ENCODE data around the gene ZNF549. TPM values are rescaled to one million over a fixed set of nuclear protein-coding genes. Genes with fewer than 3 reads are reported as not detected.
"Not testable (repeated sequence)": the region's sequence is repeated elsewhere in the genome, so short reads cannot be mapped to it uniquely, and the experiment has no call there.

The ZNF549 gene
- total RNA-seq, result 1 to 10 TPM; 4.4 TPM

DNA sequence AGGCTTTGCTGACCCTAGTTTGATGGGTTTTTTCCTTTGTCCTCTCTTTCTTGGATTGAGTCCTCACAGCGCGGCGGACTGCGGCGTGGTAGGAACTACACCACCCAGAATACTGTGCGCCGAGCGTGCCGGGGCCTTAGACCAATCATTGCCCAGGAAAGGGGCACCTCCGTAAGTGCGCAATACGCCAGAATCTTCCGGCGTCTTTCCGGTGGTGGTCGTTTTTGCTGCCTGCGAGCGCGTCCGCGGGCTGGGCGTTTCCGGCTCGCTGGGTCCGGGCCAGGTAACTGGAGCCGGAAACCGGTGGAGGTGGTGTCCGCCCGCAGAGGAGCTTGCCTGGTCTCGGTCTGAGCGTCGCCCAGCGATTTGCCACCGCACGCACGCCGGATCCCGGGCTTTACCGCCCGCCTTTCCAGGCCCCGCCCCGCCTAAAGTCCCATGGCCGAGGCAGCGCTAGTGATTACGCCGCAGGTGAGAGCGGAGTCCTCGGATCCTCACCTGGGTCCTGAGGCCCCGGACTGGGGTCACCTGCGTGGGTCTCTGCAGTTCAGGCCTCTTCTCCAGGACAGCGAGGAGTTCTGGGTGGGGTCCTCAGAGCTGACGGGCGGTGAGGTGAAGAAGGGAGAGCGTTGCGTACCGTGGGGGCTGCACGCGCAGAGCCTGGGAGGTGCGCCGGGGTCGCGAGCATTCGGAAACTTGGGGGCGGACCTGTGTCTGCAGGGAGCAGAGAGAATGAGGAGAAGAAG is at the start of gene ZNF549:
Gene ZNF549, plus strand, starts transcription at position 221 of the 746 bp plus-strand sequence. Its CDS starts 218 bp downstream, at position 439.
- ChIA-PET POLR2A (no interaction called here), CTCF (no interaction called here)

DNA sequence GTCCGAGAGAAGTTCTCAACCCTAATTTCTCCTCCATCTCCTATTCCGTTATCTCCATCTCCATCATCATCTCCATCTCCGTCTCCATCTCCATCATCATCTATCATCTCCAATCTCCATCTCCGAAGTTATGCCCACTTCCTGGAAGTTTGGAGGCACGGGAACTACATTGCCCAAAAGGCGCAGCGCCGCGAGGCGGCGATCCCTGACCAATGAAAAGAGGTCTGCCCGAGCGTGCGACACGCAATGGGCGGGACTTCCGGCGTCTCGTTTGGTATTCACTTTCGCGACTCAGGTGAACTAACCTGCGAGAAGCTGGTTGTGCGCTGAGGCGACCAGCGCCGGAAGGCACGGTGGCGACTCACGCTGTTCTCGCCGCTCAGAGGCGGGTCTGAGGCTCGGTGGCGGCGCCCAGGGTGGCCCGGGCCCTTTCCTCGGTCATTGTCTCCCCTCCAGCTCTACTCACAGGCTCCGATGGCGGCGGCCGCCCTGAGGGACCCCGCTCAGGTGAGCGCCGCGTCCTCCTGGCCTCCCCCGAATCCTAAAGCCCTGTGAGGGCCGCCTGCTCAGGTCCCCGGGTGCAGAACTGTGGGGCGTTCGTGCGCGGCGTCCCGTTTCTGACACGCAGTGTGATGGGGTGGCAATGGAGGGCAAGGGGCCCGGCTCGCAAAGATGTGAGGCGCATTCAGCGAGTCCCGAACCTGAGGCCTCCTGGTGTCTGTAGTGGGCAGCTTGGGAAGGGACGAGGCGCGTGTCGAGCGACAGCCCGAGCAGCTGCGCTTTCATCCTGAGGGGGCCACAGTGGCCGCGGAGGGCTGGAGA is 39.5 kb upstream of the ZNF549 start, which contains the start of gene ZNF419:
Gene ZNF419, plus strand, starts transcription at position 274 of the 822 bp plus-strand sequence. Its CDS starts 201 bp downstream, at position 475.
- CTCF ChIA-PET, result interaction anchor here (0.5 to 1.0 kb wide), 2 partner anchors 10 to 488 kb away, joined by 3 to 4 read pairs; partner anchors contain the start of gene ZNF772
- POLR2A ChIA-PET, result not testable (repeated sequence)

DNA sequence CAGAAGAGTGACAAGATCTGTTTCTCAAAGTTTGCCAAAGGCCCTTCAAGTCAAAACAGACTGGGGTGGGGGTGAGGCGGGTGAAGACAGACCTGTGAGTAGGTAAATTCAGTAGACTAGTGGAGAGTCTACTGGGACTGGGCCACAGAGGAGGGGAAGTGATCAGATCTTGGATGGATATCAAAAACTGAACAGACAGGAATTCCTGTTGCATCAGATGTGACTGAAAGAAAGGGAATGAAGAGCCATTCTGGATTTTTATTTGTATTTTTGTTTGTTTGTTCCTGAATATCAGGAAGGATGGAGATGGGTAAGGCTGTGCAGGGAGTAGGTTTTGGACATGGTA is 38.9 kb upstream of the ZNF549 start:
- POLR2A ChIA-PET, CTCF ChIA-PET: not testable (repeated sequence)

DNA sequence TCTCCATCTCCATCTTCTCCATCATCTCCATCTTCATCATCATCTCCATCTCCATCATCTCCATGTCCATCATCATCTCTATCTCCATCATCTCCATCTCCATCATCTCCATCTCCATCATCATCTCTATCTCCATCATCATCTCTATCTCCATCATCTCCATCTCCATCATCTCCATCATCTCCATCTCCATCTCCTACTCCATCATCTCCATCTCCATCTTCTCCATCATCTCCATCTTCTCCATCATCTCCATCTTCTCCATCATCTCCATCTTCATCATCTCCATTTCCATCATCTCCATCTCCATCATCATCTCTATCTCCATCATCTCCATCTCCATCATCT is 27.9 kb upstream of the ZNF549 start:
- POLR2A ChIA-PET, CTCF ChIA-PET: not testable (repeated sequence)

DNA sequence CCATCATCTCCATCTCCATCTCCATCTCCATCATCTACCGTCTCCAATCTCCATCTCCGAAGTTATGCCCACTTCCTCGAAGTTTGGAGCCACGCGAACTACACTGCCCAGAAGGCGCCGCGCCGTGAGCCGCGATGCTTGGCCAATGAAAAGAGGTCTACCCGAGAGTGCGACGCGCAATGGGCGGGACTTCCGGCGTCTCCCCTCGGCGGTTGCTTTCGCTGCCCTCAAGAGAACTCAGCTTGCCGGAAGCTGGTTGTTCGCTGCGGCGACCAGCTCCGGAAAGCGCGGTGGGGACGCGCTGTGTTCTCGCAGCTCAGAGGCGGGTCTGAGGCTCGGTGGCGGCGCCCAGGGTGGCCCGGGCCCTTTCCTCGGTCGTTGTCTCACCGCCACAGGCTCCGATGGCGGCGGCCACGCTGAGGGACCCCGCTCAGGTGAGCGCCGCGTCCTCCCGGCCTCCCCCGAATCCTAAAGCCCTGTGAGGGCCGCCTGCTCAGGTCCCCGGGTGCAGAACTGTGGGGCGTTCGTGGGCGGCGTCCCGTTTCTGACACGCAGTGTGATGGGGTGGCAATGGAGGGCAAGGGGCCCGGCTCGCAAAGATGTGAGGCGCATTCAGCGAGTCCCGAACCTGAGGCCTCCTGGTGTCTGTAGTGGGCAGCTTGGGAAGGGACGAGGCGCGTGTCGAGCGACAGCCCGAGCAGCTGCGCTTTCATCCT is 27.3 kb upstream of the ZNF549 start, which contains the start of gene ZNF773:
Gene ZNF773, plus strand, starts transcription at position 259 of the 716 bp plus-strand sequence. Its CDS starts 143 bp downstream, at position 402.
- CTCF ChIA-PET, POLR2A ChIA-PET: not testable (repeated sequence)

DNA sequence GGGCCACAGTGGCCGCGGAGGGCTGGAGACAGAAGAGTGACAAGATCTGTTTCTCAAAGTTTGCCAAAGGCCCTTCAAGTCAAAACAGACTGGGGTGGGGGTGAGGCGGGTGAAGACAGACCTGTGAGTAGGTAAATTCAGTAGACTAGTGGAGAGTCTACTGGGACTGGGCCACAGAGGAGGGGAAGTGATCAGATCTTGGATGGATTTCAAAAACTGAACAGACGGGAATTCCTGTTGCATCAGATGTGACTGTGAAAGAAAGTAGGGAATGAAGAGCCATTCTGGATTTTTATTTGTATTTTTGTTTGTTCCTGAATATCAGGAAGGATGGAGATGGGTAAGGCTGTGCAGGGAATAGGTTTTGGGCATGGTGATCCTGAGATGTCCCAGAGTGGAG is 26.8 kb upstream of the ZNF549 start:
- POLR2A ChIA-PET, CTCF ChIA-PET: not testable (repeated sequence)

DNA sequence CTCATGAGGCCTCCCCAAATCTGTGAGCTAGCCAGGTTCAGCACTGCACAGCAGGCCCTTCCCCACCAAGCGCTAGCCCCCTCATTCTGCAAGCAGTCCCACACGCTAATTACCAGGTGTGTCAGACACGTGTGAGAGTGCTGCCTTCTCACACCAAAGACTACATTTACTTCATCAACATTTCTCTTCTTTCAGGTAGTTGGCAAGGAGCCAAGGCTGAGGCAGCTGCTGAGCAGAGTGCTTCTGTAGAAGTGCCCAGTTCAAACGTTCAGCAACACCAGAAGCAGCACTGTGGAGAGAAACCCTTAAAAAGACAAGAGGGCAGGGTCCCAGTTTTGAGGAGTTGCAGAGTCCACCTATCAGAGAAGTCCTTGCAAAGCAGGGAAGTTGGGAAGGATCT is 21.0 kb upstream of the ZNF549 start:
- ChIA-PET POLR2A (no interaction called here), CTCF (no interaction called here)

DNA sequence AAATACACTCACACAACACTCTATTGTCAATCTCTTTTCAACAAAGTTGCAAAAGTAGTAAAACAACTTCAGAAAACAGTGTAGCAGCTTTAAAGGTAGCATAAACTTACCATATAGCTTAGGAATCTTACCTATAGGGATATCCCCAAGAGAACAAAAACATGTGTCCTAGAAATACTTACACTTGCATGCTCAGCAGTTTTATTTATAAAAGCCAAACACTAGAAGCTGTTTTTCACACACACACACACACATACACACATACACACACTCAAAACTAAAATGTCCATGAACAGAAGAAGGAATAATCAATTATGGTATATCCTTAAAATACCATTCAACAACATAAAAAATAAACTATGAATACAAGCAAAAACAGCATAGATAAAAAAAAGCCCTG is 15.7 kb upstream of the ZNF549 start:
- CTCF ChIA-PET, result no interaction called here

DNA sequence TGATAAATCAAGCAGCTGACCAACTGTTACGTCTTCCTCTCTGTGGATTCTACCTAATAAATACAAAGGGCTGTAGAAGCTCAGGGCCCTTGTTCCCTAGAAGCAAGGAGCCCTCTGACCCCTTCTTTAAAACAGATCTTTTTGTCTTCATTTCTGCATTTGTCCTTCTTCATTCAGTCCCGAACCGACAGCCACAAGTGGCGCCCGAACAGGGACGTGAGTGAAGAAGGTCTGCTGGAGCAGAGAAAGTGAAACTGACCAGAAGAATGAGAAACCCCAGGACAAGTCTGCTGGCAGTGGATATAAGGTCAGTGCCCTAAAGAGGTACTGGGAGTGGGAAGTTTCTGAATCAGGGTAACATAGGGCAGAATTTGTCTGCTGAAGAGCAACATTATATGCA is 14.3 kb upstream of the ZNF549 start:
- POLR2A ChIA-PET, result no interaction called here
- CTCF ChIA-PET, result no interaction called here

More for the DNA sequence above, 15.7 kb upstream of the ZNF549 start:
- POLR2A ChIA-PET, result no interaction called here

DNA sequence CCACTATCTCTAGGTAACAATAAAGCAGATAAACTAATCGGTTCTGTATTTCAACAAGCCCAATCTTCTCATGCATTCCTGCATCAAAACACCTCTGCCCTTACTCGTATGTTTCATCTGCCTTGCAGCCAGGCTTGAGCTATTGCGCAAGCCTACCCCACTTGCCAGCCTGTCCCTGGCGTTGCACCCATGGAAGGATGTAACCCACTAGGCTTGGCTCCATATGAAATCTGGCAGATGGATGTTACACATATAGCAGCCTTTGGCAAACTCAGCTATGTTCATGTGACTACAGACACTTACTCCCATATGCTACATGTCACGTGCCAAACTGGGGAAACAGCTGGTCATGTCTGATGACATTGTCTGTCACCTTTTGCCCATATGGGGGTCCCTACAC is 11.9 kb upstream of the ZNF549 start:
- ChIA-PET CTCF (no interaction called here), POLR2A (no interaction called here)

DNA sequence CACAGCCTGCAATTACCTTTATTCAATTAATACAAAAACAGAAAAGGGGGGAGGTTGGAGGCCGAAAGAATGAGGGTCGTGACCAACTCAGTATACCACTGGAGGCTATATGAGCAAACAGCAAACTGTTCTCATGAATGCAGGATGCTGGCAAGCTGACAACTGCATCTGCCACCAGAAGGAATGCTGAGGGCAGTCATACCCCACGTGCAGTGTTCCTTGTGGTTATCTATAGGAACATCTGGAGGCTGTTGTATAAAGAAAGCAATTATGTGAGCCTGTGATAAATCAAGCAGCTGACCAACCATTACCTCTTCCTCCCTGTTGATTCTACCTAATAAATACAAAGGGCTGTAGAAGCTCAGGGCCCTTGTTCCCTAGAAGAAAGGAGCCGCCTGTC is 9.1 kb upstream of the ZNF549 start:
- POLR2A ChIA-PET, CTCF ChIA-PET: not testable (repeated sequence)

DNA sequence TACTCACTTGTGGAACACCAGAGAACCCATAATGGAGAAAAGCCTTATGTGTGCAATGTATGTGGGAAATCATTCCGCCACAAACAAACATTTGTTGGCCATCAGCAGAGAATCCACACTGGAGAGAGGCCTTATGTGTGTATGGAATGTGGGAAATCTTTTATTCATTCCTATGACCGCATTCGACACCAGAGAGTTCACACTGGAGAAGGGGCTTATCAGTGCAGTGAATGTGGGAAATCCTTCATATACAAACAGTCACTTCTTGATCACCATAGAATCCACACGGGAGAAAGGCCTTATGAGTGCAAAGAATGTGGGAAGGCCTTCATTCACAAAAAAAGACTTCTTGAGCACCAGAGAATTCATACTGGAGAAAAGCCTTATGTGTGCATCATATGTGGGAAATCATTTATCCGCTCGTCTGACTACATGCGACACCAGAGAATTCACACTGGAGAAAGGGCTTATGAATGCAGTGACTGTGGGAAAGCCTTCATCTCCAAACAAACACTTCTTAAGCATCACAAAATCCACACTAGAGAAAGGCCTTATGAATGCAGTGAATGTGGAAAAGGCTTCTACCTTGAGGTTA is 10.9 kb downstream of the ZNF549 start:
- POLR2A ChIA-PET, result interaction anchor here (0.6 kb wide), 1 partner anchor 69 kb away, joined by 5 read pairs; no protein-coding TSS in a partner anchor
- CTCF ChIA-PET, result no interaction called here

DNA sequence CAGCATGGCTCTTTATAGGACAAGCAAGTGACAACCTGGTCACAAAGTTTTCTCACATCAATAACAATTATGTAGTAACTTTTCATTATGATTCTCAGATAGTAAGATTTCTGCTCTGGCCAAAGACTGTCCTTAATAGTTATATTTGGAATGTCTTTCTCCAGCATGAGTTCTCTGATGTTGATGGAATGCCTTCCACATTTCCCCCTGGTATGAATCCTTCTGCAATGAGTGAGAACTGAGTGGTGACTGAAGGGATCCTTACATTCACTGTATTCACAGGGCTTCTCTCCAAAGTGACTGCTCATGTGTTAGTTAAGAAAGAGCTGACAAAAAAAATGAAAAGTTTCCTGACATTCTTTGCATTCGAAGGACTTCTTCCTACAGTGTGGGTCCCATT is 19.4 kb downstream of the ZNF549 start:
- ChIA-PET CTCF (no interaction called here), POLR2A (no interaction called here)

DNA sequence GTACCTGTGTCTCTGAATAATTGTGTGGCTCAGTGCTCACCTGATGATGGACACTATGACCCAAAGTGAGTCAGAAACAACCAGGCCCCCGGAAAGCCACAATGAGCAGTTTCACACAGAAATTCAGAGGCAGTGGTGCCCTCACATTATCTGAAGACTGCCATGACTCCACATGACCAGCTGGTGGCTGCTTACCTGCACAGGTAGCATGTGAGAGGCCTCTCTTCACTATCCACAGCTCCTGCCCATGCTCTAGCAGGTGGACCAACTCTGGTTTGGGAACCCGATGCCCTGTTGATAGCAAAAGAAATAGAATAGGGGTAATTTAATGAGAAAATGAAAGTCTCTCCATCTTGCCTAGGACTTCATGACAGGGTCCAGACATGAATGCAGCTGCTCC is 25.3 kb downstream of the ZNF549 start:
- CTCF ChIA-PET, result no interaction called here
- POLR2A ChIA-PET, result no interaction called here

DNA sequence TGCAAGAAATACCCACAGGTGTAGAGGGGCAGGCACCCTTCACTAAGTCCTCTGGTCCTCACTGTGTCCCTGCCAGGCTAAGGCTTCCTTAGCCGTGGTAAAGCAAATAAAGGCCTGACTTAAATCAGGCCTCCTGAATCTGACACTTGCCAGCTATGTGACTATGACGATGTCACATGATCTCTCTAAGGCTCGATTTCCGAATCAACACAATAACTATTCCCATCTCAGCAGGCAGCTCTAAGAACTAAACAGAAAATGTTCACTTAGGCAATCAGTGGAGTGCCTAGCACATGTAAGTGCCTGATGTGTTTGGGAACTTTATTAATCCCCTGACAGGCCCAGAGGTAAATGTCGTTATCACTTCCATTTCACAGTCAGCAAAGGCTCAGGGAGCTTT is 30.5 kb downstream of the ZNF549 start:
- ChIA-PET POLR2A (no interaction called here), CTCF (no interaction called here)

DNA sequence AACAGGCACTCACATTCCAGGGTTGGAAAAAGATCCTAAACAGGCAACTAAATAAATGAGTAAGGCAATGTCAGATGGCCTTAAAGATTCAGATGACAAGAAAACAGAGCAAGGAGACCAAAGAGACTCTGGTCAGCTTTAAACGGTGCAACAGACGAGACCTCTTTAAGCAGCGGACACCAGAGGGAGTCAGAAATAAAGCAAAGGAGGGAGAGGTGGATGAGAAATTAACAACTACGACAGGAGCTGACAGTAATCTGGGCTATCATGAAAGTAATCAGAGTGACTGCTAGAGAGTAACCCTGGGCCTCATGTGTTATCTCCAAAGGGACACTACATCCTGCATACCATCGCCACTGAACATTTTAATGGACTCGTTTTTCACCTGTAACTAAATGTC is 31.4 kb downstream of the ZNF549 start:
- ChIA-PET CTCF (no interaction called here), POLR2A (no interaction called here)

DNA sequence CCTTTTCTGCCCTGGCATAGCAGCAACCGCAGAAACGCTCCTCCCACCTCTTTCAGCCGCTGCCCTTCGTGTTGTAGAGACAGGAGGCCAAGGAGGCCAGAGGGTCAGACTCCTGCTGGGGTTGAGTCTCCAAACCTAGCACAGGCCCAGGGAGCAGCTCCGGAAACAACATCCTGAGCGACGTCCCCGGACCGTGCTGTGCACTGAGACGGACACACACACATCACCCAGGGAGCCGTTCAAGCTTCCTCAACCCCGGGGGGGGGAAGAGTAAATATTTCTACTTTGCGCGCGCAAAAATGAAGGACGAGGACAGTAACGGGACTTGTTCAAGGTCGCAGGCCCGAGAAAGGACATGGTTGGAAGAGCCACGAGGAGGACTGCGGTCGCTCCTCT is 31.9 kb downstream of the ZNF549 start:
- POLR2A ChIA-PET, result no interaction called here
- CTCF ChIA-PET, result interaction anchor here (0.5 kb wide), 1 partner anchor 51 kb away, joined by 3 read pairs; no protein-coding TSS in a partner anchor

DNA sequence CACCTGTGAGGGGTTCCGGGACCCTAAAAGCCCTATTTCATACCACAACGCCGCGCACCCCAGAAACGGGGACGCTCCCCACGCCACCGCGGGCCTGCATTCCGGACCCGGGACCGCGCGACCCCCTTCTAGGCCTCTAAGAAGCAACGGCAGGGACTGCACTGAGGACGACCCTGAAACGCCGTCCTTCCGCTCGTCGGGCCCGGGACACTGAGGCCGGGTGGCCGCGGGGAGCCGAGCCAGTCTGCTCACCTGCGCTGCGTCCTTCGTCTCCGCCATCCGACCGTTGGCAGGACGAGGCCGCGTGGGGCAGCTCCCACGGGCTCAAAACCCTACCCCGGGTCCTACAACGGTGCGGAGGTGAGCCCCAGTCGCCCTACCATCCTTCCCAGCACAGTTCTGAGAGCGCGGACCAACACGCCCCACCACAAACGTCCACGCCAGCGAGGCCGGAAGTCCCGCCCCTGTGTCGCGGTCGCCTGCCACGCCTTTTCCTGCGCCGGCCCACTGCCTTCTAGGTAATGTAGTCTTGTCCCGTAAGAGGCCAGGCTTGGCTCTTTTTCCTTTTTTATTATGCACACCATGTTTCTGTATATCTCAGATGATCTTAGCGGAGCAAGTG is 32.4 kb downstream of the ZNF549 start, which contains the start of gene ZNF550:
Gene ZNF550, minus strand, starts transcription at position 460 of the 622 bp plus-strand sequence. Its CDS starts 181 bp downstream, at position 279.
- ChIA-PET POLR2A (no interaction called here), CTCF (interaction anchor here (0.5 kb wide), 1 partner anchor 51 kb away, joined by 3 read pairs; no protein-coding TSS in a partner anchor)

DNA sequence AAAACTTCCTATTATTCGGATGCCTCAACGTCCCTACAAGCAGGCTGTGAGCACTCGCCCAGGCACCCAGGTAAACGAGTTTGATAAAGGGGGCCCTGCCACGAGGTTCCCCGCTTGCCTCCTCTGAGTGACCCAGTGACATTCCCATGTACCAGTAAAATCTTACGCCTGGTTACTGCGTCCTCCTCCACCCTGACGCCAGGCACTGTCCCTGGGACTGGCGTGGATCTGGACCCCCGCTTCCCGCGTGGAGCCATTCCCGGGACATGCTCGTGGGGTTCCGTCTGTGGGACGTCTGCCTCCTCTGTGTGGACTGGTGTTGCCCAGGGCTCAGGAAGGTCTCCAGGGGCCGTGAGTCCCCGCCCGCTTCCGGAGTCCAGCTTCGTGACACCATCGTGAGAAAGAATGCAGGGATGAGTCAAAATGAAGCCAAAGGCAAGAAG is 32.9 kb downstream of the ZNF549 start:
- CTCF ChIA-PET, result no interaction called here
- POLR2A ChIA-PET, result interaction anchor here (0.6 kb wide), 1 partner anchor 482 kb away, joined by 6 read pairs; no protein-coding TSS in a partner anchor

Measured in activated CD8-positive, alpha-beta memory T cell treated with anti-CD3 and anti-CD28 coated beads for 36 hours (primary cell).